GM18873 (cell line): ENCODE measurements around the gene CYSTM1.
"Not testable (repeated sequence)": the region's sequence is repeated elsewhere in the genome, so short reads cannot be mapped to it uniquely, and the experiment has no call there.

Experiments used
- ATAC-seq: cut with Tn5 transposase; IDR thresholded peaks from one replicate; pipeline ENCODE4 v1.9.1; 2021; ENCODE audit warnings: mild to moderate bottlenecking, moderate library complexity, moderate number of reproducible peaks; ENCODE audit not compliant: unreplicated experiment, low FRiP score

Gene CYSTM1

DNA sequence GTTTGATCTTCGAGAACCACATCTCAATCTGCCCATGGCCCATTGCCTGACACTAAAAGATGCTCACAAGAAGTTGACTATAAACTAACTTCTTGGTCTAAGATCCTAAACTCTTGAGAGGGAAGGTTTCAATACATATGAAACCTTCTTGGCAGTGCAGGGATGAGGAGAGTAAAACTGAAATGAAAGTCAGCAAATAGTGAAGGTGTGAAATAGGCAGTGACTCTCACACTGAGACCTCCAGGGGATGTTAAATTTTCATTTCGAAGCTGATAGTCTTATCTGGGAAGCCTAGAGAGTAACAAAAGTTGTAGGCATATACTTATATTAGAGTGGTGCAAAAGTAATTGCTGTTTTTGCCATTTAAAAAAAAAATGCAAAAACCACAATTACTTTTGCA is 974 bp upstream of the CYSTM1 start:
- ATAC-seq: no peak

DNA sequence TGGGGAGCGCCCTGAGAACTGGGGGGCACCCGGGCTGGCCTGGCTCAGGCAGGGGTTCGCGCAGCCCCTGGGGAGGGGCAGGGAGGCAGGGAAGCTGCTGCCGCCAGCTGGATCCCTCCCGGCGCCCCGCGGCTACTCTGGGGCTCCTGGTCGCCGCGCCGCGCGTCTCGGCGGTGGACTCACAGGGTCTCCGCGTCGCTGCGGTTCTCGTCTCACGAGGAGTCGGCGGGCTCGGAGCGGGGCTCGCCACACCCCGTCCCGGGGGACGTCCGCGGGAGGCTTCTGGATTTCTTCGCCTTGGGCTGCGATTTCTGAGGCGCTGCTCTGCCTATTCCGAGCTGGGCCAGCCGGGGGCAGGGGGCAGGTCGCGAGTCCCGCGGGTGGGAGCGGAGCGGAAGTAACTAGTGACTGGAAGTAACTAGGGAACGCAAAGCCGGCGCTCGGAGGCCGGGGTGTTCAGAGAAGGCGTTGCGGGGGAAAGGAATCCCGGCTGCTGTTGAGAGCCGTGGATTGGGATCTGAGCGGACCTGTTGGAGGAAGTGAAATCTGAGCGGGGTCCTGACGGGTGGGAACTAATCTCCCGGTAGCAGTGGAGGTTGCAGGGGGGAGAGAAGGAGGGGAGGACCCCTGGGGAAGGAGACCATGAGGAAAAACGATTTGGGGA is 511 bp downstream of the CYSTM1 start:
- peak; percentile 26 for ATAC-seq

DNA sequence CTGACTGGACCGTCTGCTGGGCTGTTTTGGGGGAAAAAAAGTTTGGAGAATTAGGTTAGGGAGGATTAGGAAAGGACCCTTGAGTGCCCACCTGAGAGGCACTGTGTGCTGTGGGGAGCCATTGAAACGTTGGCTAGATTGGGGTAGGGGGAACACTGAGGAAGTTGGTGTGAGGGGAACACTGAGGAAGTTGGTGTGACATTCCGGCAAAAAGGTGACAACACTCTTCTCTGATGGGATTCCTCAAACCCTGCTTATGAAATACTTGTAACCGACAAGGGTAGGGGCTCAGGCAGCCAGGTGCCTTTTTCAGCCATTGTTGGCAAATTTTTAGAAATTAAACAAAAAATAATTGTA is 1.0 kb downstream of the CYSTM1 start:
- ATAC-seq: no peak

DNA sequence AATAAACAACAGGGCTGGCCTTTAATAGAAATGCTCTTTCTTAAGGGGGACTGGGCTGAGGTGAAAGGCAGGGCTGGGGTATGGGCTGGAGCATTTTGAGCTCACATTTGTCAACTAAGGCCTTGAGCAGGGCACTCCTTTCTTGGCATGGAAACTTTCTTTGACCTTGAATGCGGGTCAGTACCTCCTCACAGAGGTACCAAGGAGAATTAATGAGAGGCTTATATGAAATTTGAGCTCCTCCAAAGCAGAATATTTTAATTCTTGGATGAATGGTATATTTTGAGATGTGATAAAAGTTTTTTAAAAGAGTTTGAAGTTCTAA is 3.1 kb downstream of the CYSTM1 start:
- ATAC-seq: no peak

DNA sequence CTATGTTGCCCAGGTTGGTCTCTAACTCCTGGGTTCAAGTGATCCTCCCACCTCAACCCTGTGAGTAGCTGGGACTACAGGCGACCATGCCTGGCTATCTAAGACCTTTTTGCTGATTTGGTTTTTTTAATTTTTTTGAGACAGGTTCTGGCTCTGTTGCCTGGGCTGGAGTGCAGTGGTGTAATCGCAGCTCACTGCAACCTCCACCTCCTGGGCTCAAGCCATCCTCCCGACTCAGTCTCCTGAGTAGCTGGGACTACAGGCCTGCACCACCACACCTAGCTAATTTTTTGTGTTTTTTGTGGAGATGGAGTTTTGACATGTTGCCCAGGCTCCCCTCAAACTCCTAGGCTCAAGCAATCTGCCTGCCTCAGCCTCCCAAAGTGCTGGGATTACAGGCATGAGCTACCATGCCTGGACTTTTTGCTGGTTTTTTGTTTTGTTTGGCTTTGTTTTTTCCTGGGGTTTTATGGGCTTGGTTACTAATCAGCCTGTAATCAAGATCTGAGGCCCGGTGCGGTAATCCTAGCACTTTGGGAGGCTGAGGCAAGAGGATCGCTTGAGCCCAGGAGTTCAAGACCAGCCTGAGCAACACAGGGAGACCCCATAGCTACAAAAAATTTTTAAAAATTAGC is 3.6 kb downstream of the CYSTM1 start:
- ATAC-seq: no peak

DNA sequence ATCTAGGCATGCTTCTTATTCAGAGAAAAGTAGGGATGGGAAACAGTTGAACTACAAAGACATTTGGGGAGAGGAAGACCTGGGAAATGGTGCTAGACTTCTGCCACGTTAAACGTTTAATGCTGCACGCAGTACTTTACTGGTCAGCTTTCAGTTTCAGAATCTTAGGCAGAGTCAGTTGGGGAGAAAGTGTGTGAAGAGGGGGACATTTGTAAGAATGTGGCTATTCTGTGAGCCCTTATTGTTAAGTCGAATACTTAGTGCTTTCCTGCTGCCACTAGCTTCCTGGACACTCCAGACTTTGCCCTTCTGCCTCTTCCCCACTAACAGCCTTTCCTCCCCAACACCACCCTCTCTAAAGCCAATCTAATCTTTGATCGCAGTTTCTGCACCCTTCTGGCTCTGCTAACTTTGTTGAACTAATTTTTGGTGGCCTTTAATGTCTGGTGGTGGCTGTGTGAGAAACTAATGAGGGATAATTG is 6.1 kb downstream of the CYSTM1 start:
- no peak for ATAC-seq

DNA sequence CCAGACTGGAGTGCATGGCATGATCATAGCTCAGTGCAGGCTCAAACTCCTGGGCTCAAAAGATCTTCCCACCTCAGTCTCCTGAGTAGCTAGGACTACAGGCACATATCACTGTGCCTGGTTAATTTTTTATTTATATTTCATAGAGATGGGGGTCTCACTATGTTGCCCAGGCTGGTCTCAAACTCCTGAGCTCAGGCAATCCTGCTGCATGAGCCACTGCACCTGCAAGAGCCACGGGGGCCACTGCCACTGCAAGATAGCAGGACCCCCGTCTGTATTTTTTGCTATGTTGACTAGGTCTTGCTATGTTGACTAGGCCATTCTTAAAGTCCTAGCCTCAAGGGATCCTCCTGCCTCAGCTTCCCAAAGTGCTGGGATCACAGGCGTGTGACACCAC is 6.5 kb downstream of the CYSTM1 start:
- no peak for ATAC-seq

DNA sequence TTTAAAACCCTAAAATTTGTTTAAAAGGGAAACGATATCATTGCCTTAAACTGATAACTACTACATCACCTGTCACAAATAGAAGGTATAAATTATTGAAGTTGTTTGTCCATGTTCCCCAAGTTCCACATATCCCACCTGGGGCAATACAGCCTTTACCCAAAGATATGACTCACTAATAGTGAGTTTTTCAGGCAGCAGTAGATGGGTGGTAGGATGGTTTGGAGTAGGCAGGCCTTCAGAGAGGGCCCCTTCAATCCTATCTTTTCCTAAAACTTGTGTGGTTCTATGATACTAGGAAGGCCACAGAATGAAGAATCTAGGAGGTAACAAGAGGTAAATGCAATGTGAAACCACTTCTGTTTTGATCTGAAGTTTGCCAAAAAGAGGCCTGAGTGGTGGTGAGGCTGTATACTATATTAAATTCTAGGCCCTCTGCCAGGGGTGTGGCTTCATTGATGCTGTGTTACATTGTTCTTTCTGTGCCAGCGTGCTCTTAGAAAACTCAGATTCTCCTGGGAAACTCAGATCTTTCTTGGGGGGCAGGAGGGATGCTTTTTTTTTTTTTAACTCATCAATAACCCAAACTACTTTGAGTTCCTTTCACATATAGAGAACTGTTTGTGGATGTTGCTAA is 7.2 kb downstream of the CYSTM1 start:
- ATAC-seq: no peak

DNA sequence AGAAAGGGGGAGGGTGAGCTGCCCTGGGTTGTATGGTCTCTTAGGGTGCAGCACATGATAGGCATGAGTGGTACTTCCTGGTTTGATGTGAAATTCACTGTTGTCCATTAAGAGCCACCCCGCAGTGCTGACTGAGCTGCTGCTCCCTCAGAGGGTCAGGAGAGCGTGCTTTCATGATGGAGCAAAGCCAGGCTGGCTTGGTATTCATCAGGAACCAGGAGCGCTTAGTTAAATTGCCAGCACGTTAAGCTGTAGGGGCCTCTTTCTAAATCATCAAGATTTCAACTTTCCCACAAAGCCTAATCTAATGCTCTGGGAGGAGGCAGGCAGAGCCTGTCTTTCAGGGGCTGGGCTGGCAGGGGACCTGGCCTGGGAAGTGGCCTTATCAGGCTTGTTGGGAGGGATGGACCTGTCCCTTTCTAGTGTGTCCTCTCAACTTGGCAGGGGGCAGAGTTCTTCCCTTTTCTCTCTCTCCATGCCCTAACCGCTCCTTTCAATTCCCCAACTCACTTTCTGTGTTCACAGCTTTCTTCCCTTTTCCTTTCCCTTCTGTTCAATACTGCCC is 7.9 kb downstream of the CYSTM1 start:
- no peak for ATAC-seq

DNA sequence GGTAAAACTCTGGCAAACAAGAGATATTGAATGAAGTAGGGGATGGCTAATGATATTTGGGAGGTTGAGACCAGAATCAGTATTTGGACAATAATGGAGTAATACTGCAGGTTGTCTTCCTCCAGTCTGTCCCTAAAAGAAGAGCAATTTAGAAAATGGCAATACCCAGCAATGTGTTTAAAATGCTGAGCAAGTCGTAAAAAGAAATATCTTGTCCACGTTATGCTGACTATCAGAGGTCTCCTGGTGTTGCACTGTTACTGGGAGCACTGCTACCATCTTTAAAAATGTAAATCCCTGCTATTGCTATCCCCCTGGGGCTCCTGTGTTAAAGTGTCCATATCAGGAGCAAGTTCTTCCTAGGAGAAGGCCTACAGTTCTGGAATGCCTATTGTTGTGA is 10.4 kb downstream of the CYSTM1 start:
- no peak for ATAC-seq

DNA sequence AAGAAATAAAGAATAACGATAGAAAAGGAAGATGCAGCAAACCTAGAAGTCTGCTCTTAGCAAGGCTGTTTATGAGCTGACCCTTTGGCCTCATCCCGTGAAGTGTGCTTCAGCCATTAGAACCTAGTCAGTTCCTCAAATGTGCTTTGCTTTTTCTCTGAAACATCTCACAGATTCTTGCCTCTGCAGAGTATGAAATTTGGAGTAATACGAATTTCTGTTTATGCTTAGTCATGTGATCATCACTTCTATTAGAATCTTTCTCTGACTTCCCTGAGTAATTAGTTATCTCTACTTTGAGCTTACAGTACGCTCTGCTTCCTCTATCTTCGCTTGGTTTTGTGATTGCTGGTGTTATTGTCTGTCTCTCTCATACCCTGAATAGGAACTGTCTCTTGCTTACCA is 11.3 kb downstream of the CYSTM1 start:
- ATAC-seq: no peak

DNA sequence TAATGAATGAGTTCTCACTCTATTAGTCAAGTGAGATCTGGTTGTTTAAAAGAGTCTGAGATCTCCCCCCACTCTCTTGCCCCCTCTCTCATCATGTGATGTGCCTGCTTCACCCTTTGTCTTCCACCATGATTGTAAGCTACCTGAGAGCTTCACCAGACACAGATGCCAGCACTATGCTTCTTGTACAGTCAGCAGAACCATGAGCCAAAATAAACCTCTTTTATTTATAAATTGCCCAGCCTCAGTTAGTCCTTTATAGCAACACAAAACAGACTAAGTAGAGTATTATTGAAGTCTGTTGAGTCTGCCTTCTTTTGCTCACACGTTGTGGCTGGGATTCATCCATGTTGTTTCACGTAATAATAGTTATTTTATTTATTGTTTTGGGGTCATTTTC is 14.3 kb downstream of the CYSTM1 start:
- ATAC-seq: no peak

DNA sequence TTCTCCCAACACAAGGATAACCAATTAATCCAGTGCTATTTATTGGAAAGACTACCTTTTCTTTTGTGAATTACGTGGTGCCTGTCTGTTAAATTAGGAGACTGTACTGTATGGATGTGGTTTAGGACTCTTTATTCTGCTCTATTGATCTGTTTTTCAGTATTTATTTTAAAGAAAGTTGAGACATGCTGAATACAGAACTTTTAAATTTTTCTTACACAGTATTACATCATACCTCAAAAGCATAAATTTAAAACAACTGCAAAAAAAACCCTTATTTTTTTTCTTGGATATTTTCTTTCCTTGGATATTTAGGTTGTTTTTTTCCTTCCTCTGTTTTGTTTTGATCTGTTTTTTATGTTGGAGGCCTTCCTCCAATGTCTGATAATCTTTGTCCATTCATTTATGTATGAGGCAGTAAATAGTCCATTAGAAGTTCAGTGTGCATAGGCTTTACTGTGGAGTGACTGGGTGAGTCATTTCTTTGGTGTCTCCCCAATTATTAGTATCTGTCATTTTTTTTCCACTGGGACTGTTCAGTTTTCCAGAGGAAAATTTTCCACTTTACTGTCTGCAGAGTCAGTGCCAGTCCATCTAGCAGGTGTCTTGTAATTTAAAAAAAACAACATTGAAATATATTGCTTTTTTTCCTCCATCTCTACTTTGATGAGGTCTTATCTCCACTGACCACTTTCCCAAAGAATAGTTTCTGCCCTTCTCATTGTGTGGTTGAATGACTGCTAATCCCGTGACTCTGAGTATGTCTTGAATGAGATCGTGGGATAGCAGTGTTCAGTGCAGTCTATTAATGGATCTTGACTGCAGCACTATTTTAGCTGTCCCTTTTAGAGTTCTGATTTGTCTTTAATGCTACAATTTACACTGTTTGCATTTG is 15.2 kb downstream of the CYSTM1 start:
- ATAC-seq: no peak

DNA sequence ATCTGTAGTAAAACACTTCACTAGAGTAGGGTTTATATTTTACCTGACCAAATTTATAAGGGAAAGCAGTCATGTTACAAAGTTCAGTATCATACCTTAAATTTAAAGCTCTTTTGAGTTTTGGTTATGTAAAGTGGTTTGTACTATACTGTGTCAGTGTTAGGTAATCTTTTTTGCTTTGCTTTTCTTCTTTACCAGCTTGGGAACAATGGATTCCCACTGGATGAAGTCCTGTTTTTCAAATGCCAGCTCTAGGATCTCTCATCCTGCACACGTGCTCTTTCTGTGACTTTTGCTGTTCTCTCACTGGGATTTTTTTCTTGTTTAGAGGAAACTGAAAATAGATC is 15.9 kb downstream of the CYSTM1 start:
- no peak for ATAC-seq

DNA sequence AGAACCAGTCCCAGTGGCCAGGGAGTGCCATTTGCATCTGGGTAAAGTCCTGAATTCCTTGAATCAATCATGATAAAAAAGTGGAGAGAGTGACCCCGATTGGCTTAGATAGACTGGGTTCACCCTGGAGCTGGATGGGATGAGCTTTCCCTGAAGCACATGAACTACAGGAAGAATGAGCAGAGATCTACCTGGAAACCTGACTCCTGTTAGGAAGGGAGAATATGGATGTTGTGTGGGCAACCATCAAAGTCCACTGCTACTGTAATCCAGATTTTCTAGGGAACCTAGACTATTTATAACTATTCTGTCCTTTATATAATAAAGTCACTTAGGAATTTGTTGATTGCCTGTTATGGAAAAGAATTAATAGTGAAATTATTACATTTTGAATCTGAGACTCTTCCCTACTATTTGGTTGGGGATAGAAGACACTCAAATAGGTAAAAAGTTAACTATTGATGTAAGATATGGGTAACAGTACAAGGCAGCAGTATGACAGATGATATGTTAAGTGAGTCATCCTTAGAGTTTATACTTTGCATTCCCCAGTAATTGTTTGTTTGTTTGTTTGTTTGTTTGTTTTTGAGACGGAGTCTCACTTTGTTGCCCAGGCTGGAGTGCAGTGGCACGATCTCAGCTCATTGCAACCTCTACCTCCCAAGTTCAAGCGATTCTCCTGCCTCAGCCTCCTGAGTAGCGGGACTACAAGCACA is 17.9 kb downstream of the CYSTM1 start:
- ATAC-seq: no peak

DNA sequence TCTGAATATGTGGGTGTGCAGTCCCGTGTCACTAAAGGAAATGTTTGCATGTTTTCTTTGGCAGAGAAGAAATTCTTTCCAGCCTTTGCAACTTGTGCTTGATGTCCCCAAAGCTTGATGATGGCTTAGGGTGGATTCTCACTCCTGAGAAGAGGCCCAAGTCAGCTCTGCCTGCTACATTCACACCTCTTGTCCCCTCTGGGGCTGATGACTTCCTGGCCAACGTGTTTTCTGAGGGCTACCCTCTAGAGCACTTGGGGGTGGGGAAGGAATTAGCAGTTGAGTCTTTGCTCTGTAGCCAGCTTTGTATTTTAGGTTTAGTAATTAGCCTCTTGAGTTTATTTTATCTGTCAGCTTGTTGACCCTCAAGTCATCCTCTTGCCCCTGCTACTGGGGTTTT is 19.7 kb downstream of the CYSTM1 start:
- no peak for ATAC-seq

DNA sequence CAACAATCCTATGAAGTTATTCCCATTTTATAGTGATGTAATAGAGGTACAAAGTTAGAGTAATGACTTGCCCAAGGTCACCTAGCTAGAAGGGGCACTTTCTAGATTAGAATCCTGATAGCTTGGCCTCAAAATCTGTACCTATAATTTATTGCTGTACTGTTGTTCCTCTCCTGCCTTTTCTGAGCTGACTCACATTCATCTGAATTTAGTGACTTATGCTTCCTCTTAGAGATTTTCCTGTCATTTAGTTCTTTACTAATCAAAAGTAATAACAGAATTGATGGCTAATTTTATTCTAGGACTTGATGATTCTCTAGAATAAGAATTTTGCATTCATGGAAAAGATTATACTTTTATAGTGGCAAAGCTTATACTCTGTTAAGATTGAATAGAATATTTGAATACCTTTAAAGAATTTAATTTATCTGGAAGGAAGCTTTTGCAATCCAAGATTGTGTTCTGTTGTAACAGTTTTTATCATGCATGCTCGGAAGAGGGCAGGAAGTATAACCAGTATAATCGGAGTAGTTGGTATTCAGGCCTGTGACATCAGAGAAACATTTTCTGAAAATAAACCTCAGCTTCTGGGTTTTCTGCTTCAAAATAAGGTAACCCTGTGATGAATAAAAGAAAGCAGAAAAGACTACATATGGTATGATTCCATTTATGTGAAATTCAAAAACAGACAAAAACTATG is 21.3 kb downstream of the CYSTM1 start:
- no peak for ATAC-seq

DNA sequence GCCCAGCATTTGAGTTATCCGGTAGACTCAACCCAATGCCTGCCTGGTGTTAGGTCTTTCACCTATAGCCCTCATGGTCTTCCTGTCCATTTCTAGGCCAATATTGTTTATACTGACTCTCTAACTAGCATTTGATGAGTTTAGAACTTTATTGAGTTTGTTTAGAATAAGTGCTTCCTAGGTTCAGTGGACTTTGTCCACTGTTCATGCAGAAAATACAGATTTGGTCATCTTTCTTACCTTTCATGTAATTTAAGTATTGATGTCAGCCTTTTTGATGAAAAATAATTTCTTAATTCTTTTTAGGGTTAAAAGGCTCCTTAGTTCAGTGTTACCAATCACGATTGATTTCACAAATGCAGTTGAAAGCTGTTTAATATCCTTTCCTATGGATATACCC is 22.0 kb downstream of the CYSTM1 start:
- no peak for ATAC-seq

DNA sequence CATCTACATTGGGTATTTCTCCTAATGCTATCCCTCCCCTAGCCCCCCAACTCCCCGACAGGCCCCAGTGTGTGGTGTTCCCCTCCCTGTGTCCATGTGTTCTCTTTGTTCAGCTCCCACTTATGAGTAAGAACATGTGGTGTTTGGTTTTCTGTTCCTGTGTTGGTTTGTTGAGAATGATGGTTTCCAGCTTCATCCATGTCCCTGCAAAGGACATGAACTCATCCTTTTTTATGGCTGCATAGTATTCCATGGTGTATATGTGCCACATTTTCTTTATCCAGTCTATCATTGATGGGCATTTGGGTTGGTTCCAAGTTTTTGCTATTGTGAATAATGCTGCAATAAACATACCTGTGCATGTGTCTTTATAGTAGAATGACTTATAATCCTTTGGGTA is 23.9 kb downstream of the CYSTM1 start:
- ATAC-seq: not testable (repeated sequence)

DNA sequence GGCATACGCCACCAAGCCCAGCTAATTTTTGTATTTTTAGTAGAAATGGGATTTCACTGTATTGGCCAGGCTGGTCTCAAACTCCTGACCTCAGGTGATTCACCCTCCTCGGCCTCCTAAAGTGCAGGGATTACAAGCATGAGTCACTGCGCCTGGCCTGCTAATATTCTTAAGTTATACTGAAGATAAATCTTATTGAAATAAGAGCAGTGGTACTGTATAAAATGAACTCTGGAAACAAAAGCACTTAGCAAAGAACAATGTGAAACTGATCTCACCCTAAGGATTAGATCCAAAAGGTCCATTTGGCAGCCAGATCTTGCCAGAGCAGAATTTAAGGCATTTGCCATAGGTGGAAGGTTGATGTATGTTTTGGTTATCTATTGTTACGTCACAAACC is 27.1 kb downstream of the CYSTM1 start:
- ATAC-seq: no peak
